Skeletal muscle cell (primary cell): ENCODE measurements around the gene PNPLA7.
"Not testable (repeated sequence)": the region's sequence is repeated elsewhere in the genome, so short reads cannot be mapped to it uniquely, and the experiment has no call there.

Experiments used
- DNase-seq: peaks from one replicate; pipeline ENCODE4 v3.0.0-alpha.2; 2010; ENCODE audit warnings: low read depth
- H3K4me3 ChIP-seq: 2 replicates; pipeline ENCODE4 v1.5.1; 2011; ENCODE audit warnings: low read depth, mild to moderate bottlenecking, control low read depth, low read length, moderate library complexity

The PNPLA7 gene

DNA sequence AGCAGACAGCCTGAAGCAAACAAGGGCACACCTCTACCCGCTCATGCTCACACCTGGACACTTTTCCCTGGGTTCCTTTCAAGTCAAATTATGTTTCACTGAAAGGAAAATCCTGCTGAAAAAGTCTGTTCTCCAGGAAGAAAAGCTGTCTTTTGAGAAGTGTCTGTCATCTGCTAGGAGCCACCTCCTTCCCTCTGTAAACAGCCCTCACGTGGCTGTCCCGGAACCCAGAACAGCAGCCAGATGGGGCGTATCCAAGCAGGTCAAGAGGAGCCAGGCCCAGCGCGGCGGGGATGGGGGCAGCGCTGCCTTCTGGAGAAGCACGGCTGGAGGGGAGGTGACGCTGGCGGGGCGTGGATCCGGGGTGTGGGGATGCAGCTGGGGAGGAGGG, at the start of gene PNPLA7:
PNPLA7 (minus strand) TSS at position 172 of the 391 bp plus-strand sequence. CDS start 205 bp downstream, outside the sequence.
- DNase-seq = no peak
- peak within 1 kb of the TSS; percentile 70 for H3K4me3 ChIP-seq

DNA sequence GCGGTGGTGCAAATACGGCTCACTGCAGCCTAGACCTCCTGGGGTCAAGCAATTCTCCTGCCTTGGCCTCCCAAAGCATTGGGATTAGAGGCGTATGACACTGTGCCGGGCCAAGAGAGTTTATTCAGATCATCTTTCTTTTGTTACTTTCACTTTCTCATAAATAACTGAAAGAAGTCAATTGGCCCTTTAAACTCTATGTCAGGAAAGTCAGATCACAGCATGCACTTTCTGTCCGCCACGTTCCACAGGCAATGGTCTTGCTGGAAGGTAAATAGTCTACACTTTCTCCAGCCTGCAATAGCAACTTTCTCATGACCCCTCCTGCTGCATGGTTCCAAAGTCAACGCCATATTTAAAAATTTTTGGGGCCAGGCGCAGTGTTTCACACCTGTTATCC, 48.7 kb upstream of the PNPLA7 start:
- DNase-seq = no peak
- H3K4me3 ChIP-seq = no peak overlapping the region

DNA sequence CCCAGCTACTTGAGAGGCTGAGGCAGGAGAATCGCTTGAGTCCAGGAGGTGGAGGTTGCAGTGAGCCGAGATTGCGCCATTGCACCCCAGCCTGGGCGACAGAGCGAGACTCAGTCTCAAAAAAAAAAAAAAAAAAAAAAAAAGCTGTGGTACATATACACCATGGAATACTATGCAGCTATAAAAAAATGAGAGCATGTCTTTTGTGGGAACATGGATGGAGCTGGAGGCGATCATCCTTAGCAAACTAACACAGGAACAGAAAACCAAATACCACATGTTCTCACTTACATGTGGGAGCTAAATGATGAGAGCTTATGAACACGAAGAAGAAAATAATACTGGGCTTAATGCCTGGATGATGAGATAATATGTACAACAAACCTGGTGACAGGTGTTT, 46.4 kb upstream of the PNPLA7 start:
- DNase-seq, H3K4me3 ChIP-seq: not testable (repeated sequence)

DNA sequence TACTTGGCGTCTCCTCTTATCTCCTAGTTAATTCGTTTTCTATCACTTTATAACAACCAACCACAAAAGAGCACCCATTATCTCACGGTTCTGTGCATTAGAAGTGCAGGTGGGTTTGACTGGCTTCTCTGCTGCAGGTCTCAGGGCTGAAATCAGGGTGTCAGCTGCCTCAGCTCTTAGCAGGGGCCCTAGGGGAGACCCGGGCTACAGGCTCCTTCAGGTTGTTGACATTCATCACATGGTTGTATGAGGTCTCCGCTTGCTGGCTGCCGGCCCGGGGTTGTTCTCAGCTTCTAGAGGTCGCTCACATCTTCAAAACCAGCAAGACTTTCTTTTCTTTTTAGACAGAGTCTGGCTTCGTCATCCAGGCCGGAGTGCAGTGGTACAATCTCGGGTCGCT, 43.0 kb upstream of the PNPLA7 start:
- DNase-seq = no peak
- no peak overlapping the region for H3K4me3 ChIP-seq

DNA sequence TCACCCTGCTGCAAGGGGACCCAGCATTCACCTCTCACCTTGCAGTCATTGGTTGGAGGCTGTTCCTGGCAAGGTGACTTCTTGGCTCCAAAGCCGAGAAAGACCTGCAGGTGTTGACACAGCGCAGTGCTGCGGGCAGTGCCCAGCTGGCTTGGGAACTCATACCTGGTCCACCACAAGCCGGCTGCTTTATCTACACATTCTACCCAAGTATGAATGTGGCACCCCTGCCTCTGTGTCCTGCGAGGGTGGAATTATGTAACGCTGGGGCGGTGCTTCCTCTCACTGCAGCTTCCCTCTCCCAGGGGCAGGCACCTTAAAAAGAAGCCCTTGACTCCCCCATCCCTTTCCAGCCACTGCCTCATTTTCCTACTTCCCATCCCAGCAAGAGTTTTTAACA, 42.6 kb upstream of the PNPLA7 start:
- no peak for DNase-seq

DNA sequence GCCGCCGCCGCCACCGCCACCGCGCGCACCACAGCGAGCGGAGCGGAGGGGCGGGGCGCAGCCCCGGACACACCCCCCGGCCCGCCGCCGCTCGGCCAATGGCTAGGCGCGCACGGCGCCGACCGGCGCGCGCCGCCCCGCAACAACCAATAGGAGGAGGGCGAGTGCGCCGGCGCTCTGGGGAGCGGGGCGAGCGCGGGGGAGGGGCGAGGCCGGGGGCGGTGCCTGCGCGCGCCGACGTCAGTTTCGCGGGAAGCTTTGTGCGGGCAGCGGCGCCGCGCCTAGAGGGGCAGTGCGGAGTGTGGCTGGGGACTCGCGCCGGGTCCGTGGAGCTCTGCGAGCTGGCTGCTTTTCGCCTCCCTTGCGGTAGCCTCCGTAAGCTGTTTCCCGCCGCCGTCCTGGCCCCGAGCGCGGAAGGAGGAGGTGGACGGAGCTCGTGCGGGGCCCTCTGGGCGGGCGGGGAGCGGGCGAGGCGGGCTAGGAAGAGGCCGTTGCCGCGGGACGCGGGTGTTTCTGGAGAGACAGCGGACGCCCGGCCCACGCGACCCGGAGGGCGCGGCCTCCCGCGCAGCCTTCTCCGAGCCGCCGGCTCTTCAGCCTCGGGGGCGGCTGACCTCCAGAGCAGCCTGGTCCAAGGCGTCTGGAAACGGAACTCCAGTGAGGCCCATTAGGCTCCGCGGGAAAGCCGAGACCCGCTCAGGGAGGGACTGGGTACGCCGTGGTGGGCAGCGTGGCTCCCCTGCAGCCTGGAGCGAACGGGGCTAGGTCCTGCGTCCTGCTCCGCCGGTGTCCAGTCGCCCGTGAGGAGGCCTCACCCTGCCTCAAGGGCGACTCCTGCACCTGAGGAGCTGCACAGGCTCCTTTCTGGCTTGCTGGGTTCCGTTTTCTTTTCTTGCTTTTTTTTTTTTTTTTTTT, 40.5 kb upstream of the PNPLA7 start, which contains the start of gene ZMYND19:
ZMYND19 (minus strand) TSS at position 44 of the 915 bp plus-strand sequence. CDS start 249 bp downstream, outside the sequence.
- peak within 1 kb of the TSS; percentile 78 for H3K4me3 ChIP-seq
- peak; percentile 43 for DNase-seq

More for the DNA sequence above, 42.6 kb upstream of the PNPLA7 start:
- no peak overlapping the region for H3K4me3 ChIP-seq

DNA sequence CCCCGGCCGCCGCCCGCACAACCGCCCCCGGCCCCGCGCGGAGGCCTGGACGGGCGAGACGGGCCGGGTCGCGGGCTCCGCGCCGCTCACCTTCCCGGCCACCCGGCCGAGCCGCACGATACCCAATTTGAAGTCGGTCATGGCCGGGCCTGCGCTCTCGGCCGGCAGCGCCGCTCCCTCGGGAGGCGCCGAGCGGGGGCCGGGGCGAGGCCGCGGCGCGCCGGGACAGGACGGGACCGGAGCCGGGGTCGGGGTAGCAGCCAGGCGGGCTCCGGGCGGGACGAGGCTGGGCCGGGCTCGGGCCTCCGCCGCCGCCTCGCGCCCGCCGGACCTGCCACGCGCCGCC, 39.9 kb upstream of the PNPLA7 start:
- no peak for DNase-seq
- peak overlapping the region; percentile 74 for H3K4me3 ChIP-seq

DNA sequence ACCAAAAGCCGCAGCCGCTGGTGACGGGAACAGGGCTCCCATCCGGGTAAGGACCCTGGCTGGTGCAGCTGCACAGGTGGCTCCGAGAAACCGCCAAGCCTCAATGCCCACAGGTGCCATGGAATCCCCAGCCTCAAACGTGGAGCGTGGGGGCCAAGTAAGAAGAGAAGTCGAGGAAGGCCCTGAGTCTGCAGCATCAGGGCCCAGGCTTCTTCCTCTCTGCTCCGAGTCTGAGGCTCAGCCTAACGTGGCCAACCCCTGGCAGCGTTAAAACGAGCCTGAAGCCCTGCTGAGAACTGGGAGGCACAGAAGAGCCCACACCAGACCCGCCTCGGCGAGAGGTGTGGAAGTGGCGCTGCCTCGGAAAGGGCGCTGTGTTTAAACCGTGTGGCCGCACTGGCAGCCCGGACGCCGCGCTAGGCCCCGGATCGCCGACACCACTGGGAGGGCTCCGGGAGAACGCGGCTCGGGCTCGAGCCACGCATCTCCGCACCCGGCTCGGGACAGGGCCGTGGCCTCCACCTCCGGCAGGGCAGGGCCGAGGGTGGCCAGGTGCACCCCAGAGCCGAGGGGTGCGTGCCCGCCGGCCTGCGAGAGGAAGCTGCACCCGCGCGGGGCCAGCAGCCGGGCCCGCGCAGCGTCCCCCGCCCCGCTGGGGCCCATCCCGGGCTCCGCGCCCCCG, 39.4 kb upstream of the PNPLA7 start:
- peak overlapping the region; percentile 74 for H3K4me3 ChIP-seq
- no peak for DNase-seq

DNA sequence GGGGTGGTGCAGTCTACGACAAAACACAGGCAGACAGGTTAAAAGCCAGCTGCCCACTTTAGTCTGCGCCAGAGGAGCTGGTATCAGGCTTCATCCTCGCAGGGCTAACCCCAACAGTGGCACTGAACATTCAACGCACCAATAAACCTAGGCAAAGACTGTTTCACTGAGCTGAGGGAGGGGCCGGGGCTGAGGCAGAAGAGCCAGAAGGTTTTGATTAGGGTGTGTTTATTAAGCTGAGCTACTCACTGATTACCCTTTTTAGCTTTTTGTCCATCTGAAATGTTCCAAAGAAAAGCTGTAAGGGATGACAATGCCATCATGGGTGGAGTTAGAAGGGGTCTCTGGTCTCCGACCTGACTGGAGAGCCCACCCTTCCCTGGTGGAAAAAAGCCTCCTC, 38.7 kb upstream of the PNPLA7 start:
- no peak for DNase-seq
- H3K4me3 ChIP-seq = peak overlapping the region; percentile 74

DNA sequence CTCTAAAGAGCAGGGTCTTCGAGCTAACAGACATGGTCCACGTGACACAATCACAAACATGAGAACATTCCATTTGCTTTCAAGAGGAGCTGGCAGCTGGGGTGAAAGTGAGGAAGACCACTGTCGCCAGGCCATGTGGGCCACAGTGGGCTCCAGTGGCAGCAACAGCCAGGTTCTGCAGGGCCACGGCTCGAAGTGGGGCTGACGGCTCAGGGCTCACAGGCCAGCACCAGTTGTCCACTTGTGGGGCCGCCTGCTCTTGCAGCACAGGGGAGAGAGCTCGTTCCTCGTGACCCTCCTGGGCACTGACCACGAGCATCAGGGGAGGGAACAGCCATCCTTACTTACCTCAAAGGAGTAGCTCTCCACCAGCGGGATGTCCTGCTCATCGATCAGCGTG, 38.1 kb upstream of the PNPLA7 start:
- no peak for DNase-seq
- H3K4me3 ChIP-seq = no peak overlapping the region

DNA sequence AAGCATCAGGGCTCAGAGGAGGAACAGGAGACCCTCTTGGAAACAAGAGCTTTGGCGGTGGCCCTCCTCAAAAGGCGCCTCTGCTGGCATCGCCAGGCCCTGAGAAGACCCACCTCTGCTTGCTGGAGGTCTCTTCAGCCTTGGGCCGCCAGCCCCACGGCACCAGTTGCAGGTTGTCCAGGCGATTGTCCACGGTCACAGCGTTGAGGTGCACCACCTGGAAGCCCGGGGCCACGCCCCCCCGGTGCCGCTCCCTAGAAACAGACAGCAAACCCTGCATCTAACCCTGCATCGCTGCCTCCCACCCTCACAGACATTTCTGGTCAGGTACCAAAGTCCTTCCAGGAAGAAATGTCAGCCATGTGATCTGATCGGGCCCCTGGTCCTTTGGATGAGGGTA, 36.7 kb upstream of the PNPLA7 start:
- no peak for DNase-seq
- H3K4me3 ChIP-seq = no peak overlapping the region

DNA sequence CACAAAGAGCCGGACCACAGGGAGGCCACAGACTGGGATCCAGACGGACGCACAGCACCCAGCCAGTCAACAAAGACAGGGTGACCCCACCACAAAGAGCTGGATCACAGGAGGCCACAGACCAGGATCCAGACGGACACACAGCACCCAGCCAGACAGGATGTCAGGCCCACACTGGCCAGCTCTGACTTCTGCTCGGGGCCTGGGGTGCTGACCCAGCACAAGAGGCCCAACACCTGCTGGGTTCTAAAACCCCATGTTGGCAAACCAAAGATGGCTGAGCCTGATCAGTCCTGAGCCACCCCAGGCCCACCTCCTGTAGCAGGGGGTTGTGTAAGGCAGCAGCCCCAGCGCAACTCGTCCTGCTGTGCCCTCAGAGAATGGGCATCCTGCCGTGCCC, 33.8 kb upstream of the PNPLA7 start:
- H3K4me3 ChIP-seq = no peak overlapping the region
- no peak for DNase-seq

DNA sequence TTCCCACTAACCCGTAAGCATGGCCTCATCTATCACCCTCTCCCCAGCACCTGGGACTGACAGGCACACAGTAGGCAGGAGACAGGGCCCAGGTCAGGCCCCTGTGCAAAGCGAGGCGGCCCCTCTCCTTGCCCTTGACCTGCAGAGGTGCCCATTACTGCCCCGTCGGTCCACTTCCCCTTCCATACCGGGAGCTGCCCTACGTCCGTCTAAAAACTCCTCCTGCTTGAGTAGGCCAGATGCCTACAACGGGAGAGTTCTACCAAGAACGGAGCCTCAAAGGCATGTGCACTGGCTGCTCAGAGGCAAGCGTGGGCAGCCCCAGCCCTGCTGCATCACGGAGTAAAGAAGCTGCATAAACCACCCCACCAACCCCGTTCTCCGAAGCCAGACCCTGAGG, 33.1 kb upstream of the PNPLA7 start:
- H3K4me3 ChIP-seq = no peak overlapping the region
- no peak for DNase-seq

DNA sequence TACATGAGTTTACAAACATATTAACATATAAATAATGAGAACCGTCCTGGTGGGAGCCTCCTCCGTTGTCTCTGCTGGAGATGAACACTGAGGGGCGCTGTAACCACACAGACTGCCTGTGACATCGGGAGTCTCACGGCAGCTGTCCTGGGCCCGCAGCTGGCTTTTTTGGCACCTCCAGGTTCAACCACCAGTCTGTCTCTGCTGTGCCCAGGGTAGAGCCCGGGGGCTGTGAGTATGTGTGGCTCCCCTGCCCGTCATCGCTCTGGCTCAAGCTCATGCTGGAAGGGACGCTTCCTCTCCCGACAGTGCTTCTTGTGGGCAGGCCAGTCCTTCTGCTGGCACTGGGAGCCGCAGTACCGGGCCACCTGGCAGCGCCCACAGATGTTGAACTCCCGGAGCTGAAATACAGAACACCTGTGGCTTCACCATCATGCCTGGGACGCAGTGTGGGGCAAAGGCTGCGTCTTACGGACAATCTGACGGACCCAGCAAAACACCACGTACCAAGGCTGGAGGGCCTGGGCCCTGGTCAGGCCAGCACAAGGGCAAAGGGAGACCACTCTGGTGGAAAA, 32.2 kb upstream of the PNPLA7 start:
- no peak overlapping the region for H3K4me3 ChIP-seq
- DNase-seq = no peak

DNA sequence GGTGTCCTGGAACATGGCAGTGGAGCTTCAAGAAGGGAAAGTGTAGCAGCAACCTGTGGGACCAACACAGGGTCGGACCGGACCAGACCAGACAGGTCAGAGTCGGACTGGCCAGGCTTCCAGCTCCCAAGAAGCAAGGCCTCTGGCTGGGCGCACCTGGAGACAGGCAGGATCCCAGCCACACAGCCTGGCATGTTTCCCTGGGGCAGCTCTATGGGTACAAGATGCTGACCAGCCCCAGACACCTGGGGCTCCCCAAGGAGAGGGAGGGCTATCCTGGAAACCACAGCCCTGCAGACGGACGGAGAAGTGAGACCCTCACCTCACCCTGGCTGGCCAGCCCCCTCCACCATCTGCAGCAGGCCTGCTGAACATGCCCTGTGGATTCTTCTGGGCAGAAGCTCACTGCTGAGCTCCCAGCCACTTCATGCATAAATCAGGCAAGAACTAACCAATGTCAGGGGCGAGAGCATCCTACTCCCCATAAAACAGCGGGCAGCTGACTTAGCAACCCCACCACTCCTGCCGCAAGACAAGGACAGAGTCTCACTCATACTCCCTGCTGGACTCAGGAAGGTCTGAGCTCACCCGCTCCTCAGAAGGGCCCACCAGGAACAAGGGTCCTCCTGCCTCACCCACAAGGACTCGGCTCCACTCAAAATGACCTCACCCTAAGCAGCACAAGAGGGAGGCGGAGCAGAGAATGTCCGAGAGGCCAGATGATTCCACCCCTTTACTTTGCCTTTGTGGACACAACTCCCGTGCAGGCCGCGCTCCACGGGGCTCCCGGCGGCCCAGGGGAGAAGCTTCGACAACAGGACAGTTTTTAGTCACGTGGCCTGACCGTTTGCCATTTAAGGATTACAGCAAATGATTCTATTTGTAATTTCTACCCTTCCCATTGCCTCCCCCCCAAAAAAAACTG, 31.4 kb upstream of the PNPLA7 start:
- no peak for DNase-seq

DNA sequence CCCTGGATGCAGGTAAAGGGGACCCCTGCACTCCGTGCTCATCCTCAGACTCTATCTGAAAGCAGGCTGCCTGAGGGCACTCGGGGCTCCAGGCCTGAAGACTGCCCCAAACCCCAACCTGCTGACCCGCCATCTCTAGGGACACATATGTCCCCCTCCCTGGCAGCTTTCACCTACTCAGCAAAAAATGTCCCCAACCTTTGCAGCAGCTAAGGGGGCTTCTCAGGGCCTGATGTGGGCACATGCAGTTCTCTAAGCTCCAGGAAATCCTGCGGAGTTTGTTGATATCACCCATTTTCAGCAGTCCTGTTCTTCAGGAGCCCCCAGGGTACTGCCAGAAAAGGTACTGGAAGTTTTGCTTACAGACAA, 30.7 kb upstream of the PNPLA7 start:
- H3K4me3 ChIP-seq = no peak overlapping the region
- DNase-seq = no peak

More for the DNA sequence above, 31.4 kb upstream of the PNPLA7 start:
- H3K4me3 ChIP-seq = no peak overlapping the region

DNA sequence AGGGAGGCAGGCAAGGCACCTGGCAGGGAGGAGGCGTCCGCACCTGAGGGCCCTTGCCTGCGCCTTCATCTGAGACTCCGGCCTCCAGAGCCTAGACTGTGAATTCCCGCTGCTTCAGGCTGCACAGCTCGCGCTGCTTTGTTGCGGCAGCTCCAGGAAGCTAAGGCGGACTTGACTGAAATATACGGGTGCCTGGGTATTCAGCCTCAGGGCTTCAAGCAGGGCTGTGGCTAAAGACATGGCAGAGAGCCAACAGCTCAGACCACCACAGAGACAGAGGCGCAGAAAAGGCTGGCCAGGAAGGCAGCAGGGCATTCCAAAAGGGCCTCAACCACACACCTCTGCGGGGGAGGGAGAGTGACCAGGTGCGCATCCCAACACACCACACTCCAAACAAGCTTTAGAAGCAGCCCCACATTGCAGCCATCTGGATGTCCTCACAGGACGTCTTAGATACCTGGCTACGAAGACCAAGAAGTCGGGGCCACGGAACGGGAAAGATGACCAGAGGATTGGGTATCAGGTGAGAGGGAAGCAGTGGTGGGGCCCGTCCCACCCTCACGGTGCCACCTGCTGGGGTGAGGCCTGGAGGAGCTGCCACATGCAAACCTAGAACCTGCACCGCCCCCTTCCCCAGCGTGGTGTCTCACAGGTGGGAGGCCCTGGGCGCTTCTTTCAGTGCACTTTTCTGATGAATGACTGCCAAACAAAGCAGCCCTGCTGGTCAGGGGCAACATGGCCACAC, 30.2 kb upstream of the PNPLA7 start:
- H3K4me3 ChIP-seq = no peak overlapping the region
- DNase-seq = no peak

DNA sequence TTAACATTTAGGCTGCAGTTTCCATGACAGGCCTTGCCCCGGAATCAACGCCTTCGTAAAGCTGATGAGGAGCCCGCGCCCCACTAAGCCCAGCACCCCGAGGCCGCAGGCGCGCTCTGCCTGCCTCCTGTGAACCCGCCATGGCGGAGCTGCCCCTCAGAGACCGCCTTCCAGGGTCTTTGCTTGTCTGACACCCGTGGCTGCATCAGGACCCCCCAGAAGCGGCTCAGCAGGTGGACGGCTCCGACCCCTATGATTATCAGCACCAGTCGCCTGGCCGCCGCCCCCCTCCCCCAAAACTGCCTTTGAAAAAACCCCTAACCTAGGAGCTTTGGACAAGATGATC, 29.0 kb upstream of the PNPLA7 start:
- H3K4me3 ChIP-seq = peak overlapping the region; percentile 93
- no peak for DNase-seq
